ENCODE data around the gene CYB561D2. TPM values are rescaled to one million over a fixed set of nuclear protein-coding genes. Genes with fewer than 3 reads are reported as not detected.

CYB561D2 gene
- total RNA-seq, 1 experiment from 2014 or later, result 9.5 TPM

GRCh38 chr3:50342813-50343633 lies 7.6 kb upstream of the CYB561D2 start:
- ATAC-seq, result no peak
- no peak for DNase-seq (ENCODE audit: low read depth, low spot score)
- no TSS peak for BruUV-seq (replicated peaks)
- H3K4me1 ChIP-seq (ENCODE audit: control insufficient read depth in 1 of 2, insufficient read depth in 2 of 2, low read length in 2 of 2), result peaks cover 24 to 60% of the 10 kb centered on the region in 2 experiments
- no peak overlapping the region for H3K4me3 ChIP-seq (replicated peaks in 1 of 2; ENCODE audit: low read depth in 1 of 2, low read length in 2 of 2)
- peaks cover 21% of the 10 kb centered on the region for H3K79me2 ChIP-seq (ENCODE audit: insufficient read depth, low read length)
- no peak for TF ChIP-seq ZFX (IDR thresholded peaks at IDR 0.05)
- peak in 2 of 3 experiments; percentile 24 to 32; a peak in 2 of 6 replicates for TF ChIP-seq CTCF (IDR thresholded peaks at IDR 0.05 in 2 of 3, conservative IDR thresholded peaks at IDR 0.05 in 1 of 3; ENCODE audit: borderline replicate concordance in 1 of 3, insufficient read depth in 1 of 3, low read depth in 2 of 3, low read length in 2 of 3)
- TF ChIP-seq POLR2A (IDR thresholded peaks at IDR 0.05; ENCODE audit: borderline replicate concordance, extremely low read depth, insufficient read depth, insufficient read length), result no peak
- no peak for TF ChIP-seq MAX (IDR thresholded peaks at IDR 0.05)
- RAD21 ChIA-PET (ENCODE audit: low non-redundant PET in 1 of 2, low total read pairs in 2 of 2, uncharacterized antibody in 2 of 2, unreplicated experiment in 2 of 2), result no interaction called here
- no peak overlapping the region for H3K9ac ChIP-seq (ENCODE audit: low read length)
- H3K9me2 ChIP-seq (ENCODE audit: insufficient read depth), result no peaks in the 10 kb centered on the region
- H2AFZ ChIP-seq (ENCODE audit: low read depth, low read length, poor library complexity, severe bottlenecking), result no peak overlapping the region
- POLR2A ChIA-PET, result no interaction called here
- intact Hi-C loops (cut with micrococcal nuclease), result no loop called here
- CTCF ChIA-PET, result no interaction called here
- H3K27ac ChIP-seq (ENCODE audit: low read depth, low read length), result no peak overlapping the region
- no peaks in the 10 kb centered on the region for H3K9me3 ChIP-seq (ENCODE audit: control insufficient read depth in 1 of 2, insufficient read depth in 1 of 2, low read depth in 1 of 2, low read length in 2 of 2)
- H3K27me3 ChIP-seq (ENCODE audit: insufficient read depth, low read length), result no peaks in the 10 kb centered on the region
- H3K4me2 ChIP-seq (ENCODE audit: low read length), result no peak overlapping the region
- H3K36me3 ChIP-seq (ENCODE audit: control insufficient read depth in 1 of 2, insufficient read depth in 2 of 2, low read length in 2 of 2), result peaks cover 0 to 3% of the 10 kb centered on the region in 2 experiments; a peak in 1 of 4 replicates
- no peaks in the 10 kb centered on the region for H4K20me1 ChIP-seq (ENCODE audit: insufficient read depth)

- Histone ChIP-seq H3K79me2 (ENCODE audit: insufficient read depth, low read length) (peaks cover 8% of the 10 kb centered on the region), H3K9ac (ENCODE audit: low read length) (no peak overlapping the region), H3K36me3 (ENCODE audit: control insufficient read depth in 1 of 2, insufficient read depth in 2 of 2, low read length in 2 of 2) (peaks cover 0 to 8% of the 10 kb centered on the region in 2 experiments; a peak in 1 of 4 replicates), H3K9me3 (ENCODE audit: control insufficient read depth in 1 of 2, insufficient read depth in 1 of 2, low read depth in 1 of 2, low read length in 2 of 2) (no peaks in the 10 kb centered on the region), H3K4me2 (ENCODE audit: low read length) (peak overlapping the region; percentile 75), H3K4me3 (replicated peaks in 1 of 2; ENCODE audit: low read depth in 1 of 2, low read length in 2 of 2) (no peak overlapping the region), H3K27me3 (ENCODE audit: insufficient read depth, low read length) (no peaks in the 10 kb centered on the region), H3K4me1 (ENCODE audit: control insufficient read depth in 1 of 2, insufficient read depth in 2 of 2, low read length in 2 of 2) (peaks cover 12 to 47% of the 10 kb centered on the region in 2 experiments), H4K20me1 (ENCODE audit: insufficient read depth) (no peaks in the 10 kb centered on the region), H3K9me2 (ENCODE audit: insufficient read depth) (no peaks in the 10 kb centered on the region), H2AFZ (ENCODE audit: low read depth, low read length, poor library complexity, severe bottlenecking) (no peak overlapping the region), H3K27ac (ENCODE audit: low read depth, low read length) (no peak overlapping the region; the same call in 1 of the 2 replicates)
- intact Hi-C loops (cut with micrococcal nuclease), result loop anchor here (5.0 kb wide), 1 partner anchor 267 kb away; the partner anchor contains the start of gene CISH
- ChIA-PET CTCF (no interaction called here), RAD21 (ENCODE audit: low non-redundant PET in 1 of 2, low total read pairs in 2 of 2, uncharacterized antibody in 2 of 2, unreplicated experiment in 2 of 2) (no interaction called here), POLR2A (interaction anchor here (0.6 kb wide), 1 partner anchor 8 kb away, joined by 3 read pairs; no protein-coding TSS in a partner anchor)
- BruUV-seq (replicated peaks), result no TSS peak
- ATAC-seq, result no peak
- TF ChIP-seq YY1 (IDR thresholded peaks at IDR 0.05; ENCODE audit: extremely low read depth, insufficient replicate concordance, low read depth, low read length), result no peak
- DNase-seq (ENCODE audit: low read depth, low spot score), result no peak
Observed at GRCh38 chr3:50345008-50345407, 5.7 kb upstream of the CYB561D2 start.

Data from HCT116 (cell line).